MCF 10A (cell line): Measurements from ENCODE around the gene TXLNB. TPM values are rescaled to one million over a fixed set of nuclear protein-coding genes. Genes with fewer than 3 reads are reported as not detected.

Experiments used
- BruUV-seq: library from RNA; stranded (reverse); fragments of 400-500 nt; replicated peaks from 2 replicates; lab custom pipeline; 2021; lab: Mats Ljungman, UMichigan
- CTCF ChIA-PET: fragments of 300-600 bp; sonication (Branson Sonifier 250); formaldehyde crosslinking; extraction: SDS; loops from one replicate; lab custom pipeline; 2021; ENCODE audit warnings: antibody characterized with exemption, inconsistent platforms; lab: Yijun Ruan, JAX
- POLR2A ChIA-PET: fragments of 300-600, 350-650 bp; sonication (Branson Sonifier 250); formaldehyde crosslinking; extraction: SDS; loops from one replicate; lab custom pipeline; 2020; ENCODE audit warnings: antibody characterized with exemption, inconsistent platforms; lab: Yijun Ruan, JAX
- DNase-seq: peaks from one replicate; pipeline ENCODE4 v3.0.0-alpha.2; 2018; ENCODE audit not compliant: unreplicated experiment
- H3K27ac Mint-ChIP-seq: one replicate; pipeline ENCODE4 v1.8.0; 2022; ENCODE audit warnings: mild to moderate bottlenecking, low read depth, mixed read lengths; ENCODE audit not compliant: unreplicated experiment
- H3K27me3 Mint-ChIP-seq: one replicate; pipeline ENCODE4 v1.8.0; 2022; ENCODE audit warnings: mixed read lengths; ENCODE audit not compliant: insufficient read depth, unreplicated experiment
- H3K36me3 Mint-ChIP-seq: one replicate; pipeline ENCODE4 v1.8.0; 2022; ENCODE audit warnings: mild to moderate bottlenecking, moderate library complexity, mixed read lengths; ENCODE audit not compliant: insufficient read depth, unreplicated experiment
- H3K4me1 Mint-ChIP-seq: one replicate; pipeline ENCODE4 v1.8.0; 2022; ENCODE audit warnings: mixed read lengths; ENCODE audit not compliant: insufficient read depth, unreplicated experiment
- H3K4me3 Mint-ChIP-seq: one replicate; pipeline ENCODE4 v1.8.0; 2022; ENCODE audit warnings: mild to moderate bottlenecking, moderate library complexity, mixed read lengths; ENCODE audit not compliant: unreplicated experiment
- H3K9me3 Mint-ChIP-seq: one replicate; pipeline ENCODE4 v1.8.0; 2022; ENCODE audit warnings: mixed read lengths; ENCODE audit not compliant: unreplicated experiment
- intact Hi-C: fragments of 100-400 bp; cut with micrococcal nuclease; formaldehyde crosslinking; loops from 2 replicates; pipeline ENCODE4 v1.14.1; 2022
- total RNA-seq: library from RNA; stranded (reverse); gene quantifications from 2 replicates; pipeline ENCODE4 v1.2.3, GENCODE V29; 2022
- TF ChIP-seq, protein P1 (sequence below): fragments of 200-600 bp; IDR thresholded peaks from one replicate; pipeline ENCODE4 v1.8.0; 2022; ENCODE audit warnings: antibody characterized with exemption, mild to moderate bottlenecking; ENCODE audit not compliant: unreplicated experiment

Gene TXLNB
- total RNA-seq, 1 experiment from 2014 or later, result not detected

DNA sequence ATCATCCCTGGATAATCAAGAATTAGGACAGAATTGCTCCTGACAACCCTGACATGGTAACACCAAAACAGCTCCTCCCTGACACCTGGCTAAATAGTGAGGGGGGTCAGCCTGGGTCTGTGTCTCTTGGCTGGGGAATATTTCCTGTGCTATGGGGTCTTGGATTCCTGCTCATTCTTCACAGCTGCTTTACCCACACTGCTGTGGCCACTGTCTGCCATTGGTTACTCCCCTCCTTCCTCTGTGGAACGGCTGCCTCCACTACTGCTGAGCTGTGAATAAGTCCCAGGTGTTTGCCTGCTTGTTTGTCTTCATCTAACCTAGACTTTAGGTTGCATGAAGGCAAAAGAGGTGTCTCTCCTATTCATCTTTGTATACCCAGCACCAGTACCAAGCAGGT lies 33.9 kb upstream of the TXLNB start:
- intact Hi-C loops, result no loop called here
- H3K27ac Mint-ChIP-seq, result no peak overlapping the region
- no peak for DNase-seq
- H3K4me1 Mint-ChIP-seq, result no peaks in the 10 kb centered on the region
- TF ChIP-seq, protein P1, sequence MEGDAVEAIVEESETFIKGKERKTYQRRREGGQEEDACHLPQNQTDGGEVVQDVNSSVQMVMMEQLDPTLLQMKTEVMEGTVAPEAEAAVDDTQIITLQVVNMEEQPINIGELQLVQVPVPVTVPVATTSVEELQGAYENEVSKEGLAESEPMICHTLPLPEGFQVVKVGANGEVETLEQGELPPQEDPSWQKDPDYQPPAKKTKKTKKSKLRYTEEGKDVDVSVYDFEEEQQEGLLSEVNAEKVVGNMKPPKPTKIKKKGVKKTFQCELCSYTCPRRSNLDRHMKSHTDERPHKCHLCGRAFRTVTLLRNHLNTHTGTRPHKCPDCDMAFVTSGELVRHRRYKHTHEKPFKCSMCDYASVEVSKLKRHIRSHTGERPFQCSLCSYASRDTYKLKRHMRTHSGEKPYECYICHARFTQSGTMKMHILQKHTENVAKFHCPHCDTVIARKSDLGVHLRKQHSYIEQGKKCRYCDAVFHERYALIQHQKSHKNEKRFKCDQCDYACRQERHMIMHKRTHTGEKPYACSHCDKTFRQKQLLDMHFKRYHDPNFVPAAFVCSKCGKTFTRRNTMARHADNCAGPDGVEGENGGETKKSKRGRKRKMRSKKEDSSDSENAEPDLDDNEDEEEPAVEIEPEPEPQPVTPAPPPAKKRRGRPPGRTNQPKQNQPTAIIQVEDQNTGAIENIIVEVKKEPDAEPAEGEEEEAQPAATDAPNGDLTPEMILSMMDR, result no peak
- H3K9me3 Mint-ChIP-seq, result peaks cover 7% of the 10 kb centered on the region
- H3K27me3 Mint-ChIP-seq, result no peaks in the 10 kb centered on the region
- ChIA-PET POLR2A (interaction anchor here (0.6 to 1.4 kb wide), 2 partner anchors 10 to 414 kb away, joined by 4 to 5 read pairs; no protein-coding TSS in a partner anchor), CTCF (no interaction called here)
- H3K36me3 Mint-ChIP-seq, result no peaks in the 10 kb centered on the region
- no peak overlapping the region for H3K4me3 Mint-ChIP-seq
- BruUV-seq, result no TSS peak

DNA sequence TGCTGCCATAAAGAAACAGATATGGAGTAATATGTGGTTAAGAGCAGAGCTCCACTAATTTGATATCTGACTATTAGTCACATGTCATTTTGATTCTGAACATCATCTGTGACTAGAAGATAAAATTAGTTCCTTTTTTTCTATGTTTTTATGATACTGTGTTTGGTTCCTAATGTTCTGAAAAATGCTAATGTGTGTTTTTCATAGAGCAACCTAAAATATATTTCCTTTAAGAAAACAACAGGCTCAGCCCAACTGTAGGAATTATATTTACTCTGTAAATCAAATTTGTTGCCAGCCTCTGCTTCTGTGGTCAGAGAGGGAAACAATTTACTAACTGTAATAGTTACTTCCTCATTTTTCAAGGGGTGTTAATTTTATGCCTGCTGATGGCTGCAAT lies 33.3 kb upstream of the TXLNB start:
- BruUV-seq, result no TSS peak
- TF ChIP-seq, protein P1, result no peak
- Mint-ChIP-seq H3K27me3 (no peaks in the 10 kb centered on the region), H3K4me3 (no peak overlapping the region), H3K9me3 (peaks cover 7% of the 10 kb centered on the region), H3K36me3 (no peaks in the 10 kb centered on the region), H3K4me1 (no peaks in the 10 kb centered on the region), H3K27ac (no peak overlapping the region)
- ChIA-PET CTCF (no interaction called here), POLR2A (interaction anchor here (1.2 to 1.4 kb wide), 2 partner anchors 11 kb away, joined by 3 to 5 read pairs; no protein-coding TSS in a partner anchor)
- intact Hi-C loops, result no loop called here
- DNase-seq, result no peak

DNA sequence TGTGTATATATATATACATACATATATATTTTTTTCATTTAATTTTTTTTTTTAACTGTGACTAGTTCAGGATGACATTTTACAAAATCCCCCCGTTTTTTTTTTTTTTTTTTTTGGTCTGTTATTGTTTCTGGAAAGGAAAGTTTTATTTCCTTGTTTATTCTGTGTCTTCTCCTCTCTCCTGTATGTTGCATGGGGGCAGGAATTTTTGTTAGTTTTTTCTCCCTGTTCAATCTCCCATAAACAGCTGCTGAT lies 32.4 kb upstream of the TXLNB start:
- no peak for DNase-seq
- no peaks in the 10 kb centered on the region for H3K4me1 Mint-ChIP-seq
- intact Hi-C loops, result no loop called here
- ChIA-PET CTCF (interaction anchor here (0.7 kb wide), 1 partner anchor 11 kb away, joined by 3 read pairs; no protein-coding TSS in a partner anchor), POLR2A (interaction anchor here (1.2 kb wide), 1 partner anchor 10 kb away, joined by 3 read pairs; no protein-coding TSS in a partner anchor)
- H3K27me3 Mint-ChIP-seq, result no peaks in the 10 kb centered on the region
- TF ChIP-seq, protein P1, result no peak
- H3K27ac Mint-ChIP-seq, result no peak overlapping the region
- H3K4me3 Mint-ChIP-seq, result no peak overlapping the region
- no TSS peak for BruUV-seq
- peaks cover 7% of the 10 kb centered on the region for H3K9me3 Mint-ChIP-seq
- H3K36me3 Mint-ChIP-seq, result no peaks in the 10 kb centered on the region

DNA sequence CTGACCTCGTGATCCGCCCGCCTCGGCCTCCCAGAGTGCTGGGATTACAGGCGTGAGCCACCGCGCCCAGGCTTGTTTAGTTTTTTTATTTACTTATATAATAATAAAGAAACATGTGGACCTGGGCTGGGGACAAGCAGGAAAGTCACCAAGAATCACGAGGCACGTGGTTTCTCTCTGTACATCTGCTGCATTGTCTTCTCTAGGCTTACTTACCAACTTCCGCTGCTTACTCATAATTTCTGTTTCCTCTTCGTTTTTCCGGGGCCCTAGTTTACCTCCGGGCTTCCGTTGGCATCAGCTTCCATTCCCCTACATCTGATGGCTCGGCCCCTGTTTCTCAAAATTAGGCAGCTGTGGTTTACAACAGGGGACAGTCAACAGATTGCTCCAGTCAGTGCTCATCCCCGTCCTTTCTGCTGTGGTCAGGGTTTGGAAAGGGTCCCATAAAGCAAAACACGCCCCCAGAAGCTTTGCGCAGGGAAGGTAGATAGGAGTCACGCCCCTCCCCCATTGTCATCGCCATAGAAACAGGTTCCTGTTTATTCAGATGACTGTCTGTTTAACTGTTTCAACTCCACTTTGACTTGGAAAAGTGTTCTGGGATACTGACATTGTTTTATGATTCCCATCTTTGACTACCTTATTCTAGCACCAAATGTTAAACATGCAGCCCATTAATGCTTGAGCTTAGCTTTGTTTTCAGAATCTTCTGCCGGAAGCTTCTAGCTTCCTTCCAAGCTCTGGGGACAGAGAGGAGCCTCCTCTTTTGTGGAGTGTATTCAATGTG lies 31.9 kb upstream of the TXLNB start:
- intact Hi-C loops, result no loop called here
- no peaks in the 10 kb centered on the region for H3K4me1 Mint-ChIP-seq
- H3K9me3 Mint-ChIP-seq, result peaks cover 7% of the 10 kb centered on the region
- TF ChIP-seq, protein P1, result no peak
- ChIA-PET POLR2A (interaction anchor here (1.2 kb wide), 1 partner anchor 10 kb away, joined by 3 read pairs; no protein-coding TSS in a partner anchor), CTCF (interaction anchor here (0.7 kb wide), 1 partner anchor 12 kb away, joined by 3 read pairs; no protein-coding TSS in a partner anchor)
- no peaks in the 10 kb centered on the region for H3K27me3 Mint-ChIP-seq
- H3K36me3 Mint-ChIP-seq, result no peaks in the 10 kb centered on the region
- BruUV-seq, result no TSS peak
- no peak overlapping the region for H3K4me3 Mint-ChIP-seq
- peak; percentile 63 for DNase-seq
- no peak overlapping the region for H3K27ac Mint-ChIP-seq
